ENCODE results near the gene PRAMEF17.

- TF ChIP-seq, protein P1, sequence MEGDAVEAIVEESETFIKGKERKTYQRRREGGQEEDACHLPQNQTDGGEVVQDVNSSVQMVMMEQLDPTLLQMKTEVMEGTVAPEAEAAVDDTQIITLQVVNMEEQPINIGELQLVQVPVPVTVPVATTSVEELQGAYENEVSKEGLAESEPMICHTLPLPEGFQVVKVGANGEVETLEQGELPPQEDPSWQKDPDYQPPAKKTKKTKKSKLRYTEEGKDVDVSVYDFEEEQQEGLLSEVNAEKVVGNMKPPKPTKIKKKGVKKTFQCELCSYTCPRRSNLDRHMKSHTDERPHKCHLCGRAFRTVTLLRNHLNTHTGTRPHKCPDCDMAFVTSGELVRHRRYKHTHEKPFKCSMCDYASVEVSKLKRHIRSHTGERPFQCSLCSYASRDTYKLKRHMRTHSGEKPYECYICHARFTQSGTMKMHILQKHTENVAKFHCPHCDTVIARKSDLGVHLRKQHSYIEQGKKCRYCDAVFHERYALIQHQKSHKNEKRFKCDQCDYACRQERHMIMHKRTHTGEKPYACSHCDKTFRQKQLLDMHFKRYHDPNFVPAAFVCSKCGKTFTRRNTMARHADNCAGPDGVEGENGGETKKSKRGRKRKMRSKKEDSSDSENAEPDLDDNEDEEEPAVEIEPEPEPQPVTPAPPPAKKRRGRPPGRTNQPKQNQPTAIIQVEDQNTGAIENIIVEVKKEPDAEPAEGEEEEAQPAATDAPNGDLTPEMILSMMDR (IDR thresholded peaks at IDR 0.05) = no peak
- no peak for TF ChIP-seq POLR2A (IDR thresholded peaks at IDR 0.05)
Measured at GRCh38 chr1:13430495-13430894, 41.1 kb downstream of the PRAMEF17 start.

Data from suprapubic skin (tissue), 3 donors.